Activated CD4-positive, alpha-beta T cell treated with anti-CD3 and anti-CD28 coated beads, Interleukin-2, Interleukin-4, amounts not matched to agents 100 ng/mL and 50 ng/mL, durations not matched to agents 16 hours and 8 hours (primary cell): ENCODE data around the gene ZNF708.
"Not testable (repeated sequence)": the region's sequence is repeated elsewhere in the genome, so short reads cannot be mapped to it uniquely, and the experiment has no call there.

Experiments used
- DNase-seq: peaks from one replicate; pipeline ENCODE4 v3.0.0-alpha.2; 2020; ENCODE audit warnings: low spot score

ZNF708 gene

GRCh38 chr19:21260164-21260847, 68.9 kb downstream of the ZNF708 start:
- no peak for DNase-seq

DNA sequence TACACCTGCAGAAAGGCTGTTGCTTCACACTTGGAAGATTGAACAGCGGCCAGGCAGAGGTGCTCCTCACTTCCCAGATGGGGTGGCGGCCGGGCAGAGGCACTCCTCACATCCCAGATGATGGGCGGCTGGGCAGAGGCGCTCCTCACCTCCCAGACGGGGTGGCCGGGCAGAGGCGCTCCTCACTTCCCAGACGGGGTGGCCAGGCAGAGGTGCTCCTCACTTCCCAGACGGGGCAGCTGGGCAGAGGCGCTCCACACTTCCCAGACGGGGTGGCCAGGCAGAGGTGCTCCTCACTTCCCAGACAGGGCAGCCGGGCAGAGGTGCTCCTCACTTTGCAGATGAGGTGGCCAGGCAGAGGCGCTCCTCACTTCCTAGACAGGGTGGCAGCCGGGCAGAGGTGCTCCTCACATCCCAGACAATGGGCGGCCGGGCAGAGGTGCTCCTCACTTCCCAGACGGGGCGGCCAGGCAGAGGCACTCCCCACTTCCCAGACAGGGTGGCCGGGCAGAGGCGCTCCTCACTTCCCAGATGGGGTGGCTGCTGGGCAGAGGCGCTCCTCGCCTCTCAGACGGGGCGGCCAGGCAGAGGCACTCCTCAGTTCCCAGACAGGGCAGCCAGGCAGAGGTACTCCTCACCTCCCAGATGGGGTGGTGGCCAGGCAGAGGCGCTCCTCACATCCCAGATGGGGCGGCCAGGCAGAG, 69.6 kb downstream of the ZNF708 start:
- not testable (repeated sequence) for DNase-seq

- DNase-seq, result no peak
These were observed 72.5 kb downstream of the ZNF708 start for GRCh38 chr19:21256722-21257121.
